ENCODE results near the gene SYNE2. TPM values are rescaled to one million over a fixed set of nuclear protein-coding genes. Genes with fewer than 3 reads are reported as not detected.

SYNE2 gene
- total and polyA plus RNA-seq, 2 donors (not counting 3 experiments of a cell fraction or from before 2014, with no cell fraction given), result 16.0 to 53.7 TPM

- BruUV-seq (replicated peaks), result no TSS peak
- TF ChIP-seq GATA2 (IDR thresholded peaks at IDR 0.05; ENCODE audit: insufficient read depth, insufficient read length, low read depth, low read length) (no peak), POLR2AphosphoS5 (IDR thresholded peaks at IDR 0.05; ENCODE audit: insufficient read depth, low read depth, low read length) (no peak)
- TF ChIP-seq, protein P1, sequence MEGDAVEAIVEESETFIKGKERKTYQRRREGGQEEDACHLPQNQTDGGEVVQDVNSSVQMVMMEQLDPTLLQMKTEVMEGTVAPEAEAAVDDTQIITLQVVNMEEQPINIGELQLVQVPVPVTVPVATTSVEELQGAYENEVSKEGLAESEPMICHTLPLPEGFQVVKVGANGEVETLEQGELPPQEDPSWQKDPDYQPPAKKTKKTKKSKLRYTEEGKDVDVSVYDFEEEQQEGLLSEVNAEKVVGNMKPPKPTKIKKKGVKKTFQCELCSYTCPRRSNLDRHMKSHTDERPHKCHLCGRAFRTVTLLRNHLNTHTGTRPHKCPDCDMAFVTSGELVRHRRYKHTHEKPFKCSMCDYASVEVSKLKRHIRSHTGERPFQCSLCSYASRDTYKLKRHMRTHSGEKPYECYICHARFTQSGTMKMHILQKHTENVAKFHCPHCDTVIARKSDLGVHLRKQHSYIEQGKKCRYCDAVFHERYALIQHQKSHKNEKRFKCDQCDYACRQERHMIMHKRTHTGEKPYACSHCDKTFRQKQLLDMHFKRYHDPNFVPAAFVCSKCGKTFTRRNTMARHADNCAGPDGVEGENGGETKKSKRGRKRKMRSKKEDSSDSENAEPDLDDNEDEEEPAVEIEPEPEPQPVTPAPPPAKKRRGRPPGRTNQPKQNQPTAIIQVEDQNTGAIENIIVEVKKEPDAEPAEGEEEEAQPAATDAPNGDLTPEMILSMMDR (IDR thresholded peaks at IDR 0.05; ENCODE audit: extremely low read depth in 1 of 2, insufficient read depth in 1 of 2, low read depth in 1 of 2, low read length in 2 of 2), result no peak
These were observed 192.3 kb downstream of the SYNE2 start for GRCh38 chr14:64045091-64045490.

GRCh38 chr14:64049616-64050381, 197.0 kb downstream of the SYNE2 start:
- dilution Hi-C loops (cut with MboI; ENCODE audit: extremely low pct_ligation_motif_present, low sequenced_read_pairs) (no loop called here), intact Hi-C loops (cut with micrococcal nuclease) (no loop called here)
- TF ChIP-seq FOS (IDR thresholded peaks at IDR 0.05; ENCODE audit: borderline replicate concordance, insufficient read depth, low read length), result no peak
- no peak for TF ChIP-seq POLR2A (IDR thresholded peaks at IDR 0.05; ENCODE audit: low read depth, low read length)
- TF ChIP-seq MYC (IDR thresholded peaks at IDR 0.05; ENCODE audit: low read depth, low read length), result no peak
- TF ChIP-seq GATA2 (IDR thresholded peaks at IDR 0.05; ENCODE audit: insufficient read depth, insufficient read length, low read depth, low read length), result no peak
- TF ChIP-seq, protein P2, sequence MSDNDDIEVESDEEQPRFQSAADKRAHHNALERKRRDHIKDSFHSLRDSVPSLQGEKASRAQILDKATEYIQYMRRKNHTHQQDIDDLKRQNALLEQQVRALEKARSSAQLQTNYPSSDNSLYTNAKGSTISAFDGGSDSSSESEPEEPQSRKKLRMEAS (IDR thresholded peaks at IDR 0.05; ENCODE audit: insufficient read depth, insufficient read length), result no peak
- TF ChIP-seq POLR2AphosphoS5 (IDR thresholded peaks at IDR 0.05; ENCODE audit: insufficient read depth, low read depth, low read length), result no peak
- TF ChIP-seq, protein P1 (IDR thresholded peaks at IDR 0.05; ENCODE audit: extremely low read depth in 1 of 2, insufficient read depth in 1 of 2, low read depth in 1 of 2, low read length in 2 of 2), result no peak
- TF ChIP-seq EZH2 (IDR thresholded peaks at IDR 0.05; ENCODE audit: borderline replicate concordance, low read depth, low read length, severe bottlenecking), result no peak
- TF ChIP-seq JUN (IDR thresholded peaks at IDR 0.05; ENCODE audit: borderline replicate concordance, insufficient read depth, insufficient read length, low read depth), result no peak
- no TSS peak for BruUV-seq (replicated peaks)
- H3K4me2 ChIP-seq (ENCODE audit: insufficient read depth, low read length), result no peak overlapping the region
- H3K27me3 ChIP-seq (ENCODE audit: control insufficient read depth in 2 of 2, insufficient read depth in 2 of 2, low read length in 2 of 2), result no peaks in the 10 kb centered on the region
- H3K79me2 ChIP-seq (ENCODE audit: control insufficient read depth, insufficient read depth, low read length), result no peaks in the 10 kb centered on the region
- DNase-seq (ENCODE audit: low read depth, low spot score) (no peak), FAIRE-seq (no peak)
- no peaks in the 10 kb centered on the region for H4K20me1 ChIP-seq (replicated peaks; ENCODE audit: control insufficient read depth, extremely low read depth, insufficient read depth, low read length)
- H3K9ac ChIP-seq (replicated peaks; ENCODE audit: extremely low read depth, insufficient read depth, low read length), result no peak overlapping the region
- H3K36me3 ChIP-seq (ENCODE audit: control insufficient read depth in 2 of 2, extremely low read depth in 1 of 2, insufficient read depth in 2 of 2, low read length in 2 of 2), result peaks cover 2% of the 10 kb centered on the region in 2 experiments
- H3K9me1 ChIP-seq (replicated peaks; ENCODE audit: control insufficient read depth, extremely low read depth, insufficient read depth, low read length), result no peaks in the 10 kb centered on the region
- no peak overlapping the region for H2AFZ ChIP-seq (ENCODE audit: low read depth, low read length)
- H3K4me1 ChIP-seq (ENCODE audit: control insufficient read depth, extremely low read depth, insufficient read depth, low read length), result no peaks in the 10 kb centered on the region
- no peak overlapping the region for H3K27ac ChIP-seq (ENCODE audit: insufficient read depth, low read depth, low read length)
- ChIA-PET POLR2A (no interaction called here), CTCF (interaction anchor here (1.6 to 1.7 kb wide), 2 partner anchors 39 to 253 kb away, joined by 3 to 8 read pairs; no protein-coding TSS in a partner anchor)
- H3K9me3 ChIP-seq (replicated peaks; ENCODE audit: control insufficient read depth, insufficient read depth, low read length), result no peaks in the 10 kb centered on the region
- H3K4me3 ChIP-seq (replicated peaks in 1 of 3; ENCODE audit: insufficient read depth in 1 of 3, low read depth in 1 of 3, low read length in 3 of 3), result no peak overlapping the region

More at GRCh38 chr14:64045091-64045490, 192.3 kb downstream of the SYNE2 start:
- no peak overlapping the region for H3K27ac ChIP-seq (ENCODE audit: insufficient read depth, low read depth, low read length)
- no peak for DNase-seq (ENCODE audit: low read depth, low spot score)
- H4K20me1 ChIP-seq (replicated peaks; ENCODE audit: control insufficient read depth, extremely low read depth, insufficient read depth, low read length), result no peaks in the 10 kb centered on the region
- no peaks in the 10 kb centered on the region for H3K9me3 ChIP-seq (replicated peaks; ENCODE audit: control insufficient read depth, insufficient read depth, low read length)
- ChIA-PET POLR2A (no interaction called here), CTCF (interaction anchor here (1.4 kb wide), 1 partner anchor 9 kb away, joined by 3 read pairs; no protein-coding TSS in a partner anchor)
- intact Hi-C loops (cut with micrococcal nuclease), result no loop called here
- H3K4me3 ChIP-seq (replicated peaks in 1 of 3; ENCODE audit: insufficient read depth in 1 of 3, low read depth in 1 of 3, low read length in 3 of 3), result no peak overlapping the region
- H3K4me1 ChIP-seq (ENCODE audit: control insufficient read depth, extremely low read depth, insufficient read depth, low read length), result no peaks in the 10 kb centered on the region
- no peak overlapping the region for H3K4me2 ChIP-seq (ENCODE audit: insufficient read depth, low read length)
- no peaks in the 10 kb centered on the region for H3K79me2 ChIP-seq (ENCODE audit: control insufficient read depth, insufficient read depth, low read length)
- H3K9me1 ChIP-seq (replicated peaks; ENCODE audit: control insufficient read depth, extremely low read depth, insufficient read depth, low read length), result no peaks in the 10 kb centered on the region
- dilution Hi-C loops (cut with MboI; ENCODE audit: extremely low pct_ligation_motif_present, low sequenced_read_pairs), result no loop called here
- no peaks in the 10 kb centered on the region for H3K36me3 ChIP-seq (ENCODE audit: control insufficient read depth in 2 of 2, extremely low read depth in 1 of 2, insufficient read depth in 2 of 2, low read length in 2 of 2)
- no peak overlapping the region for H3K9ac ChIP-seq (replicated peaks; ENCODE audit: extremely low read depth, insufficient read depth, low read length)
- no peak overlapping the region for H2AFZ ChIP-seq (ENCODE audit: low read depth, low read length)
- H3K27me3 ChIP-seq (ENCODE audit: control insufficient read depth in 2 of 2, insufficient read depth in 2 of 2, low read length in 2 of 2), result no peaks in the 10 kb centered on the region
- no peak for FAIRE-seq

All from endothelial cell of umbilical vein (primary cell).